Activated CD8-positive, alpha-beta memory T cell treated with anti-CD3 and anti-CD28 coated beads for 1 hour (primary cell): Measurements from ENCODE around the gene CYP4F3.
"Not testable (repeated sequence)": the region's sequence is repeated elsewhere in the genome, so short reads cannot be mapped to it uniquely, and the experiment has no call there.

Experiments
- DNase-seq, 2 donors: peaks; one replicate each; pipeline ENCODE4 v3.0.0-alpha.2; 2020; ENCODE audit warnings: low read depth in 1 of 2; ENCODE audit errors: extremely low read depth in 1 of 2

CYP4F3 gene

DNA sequence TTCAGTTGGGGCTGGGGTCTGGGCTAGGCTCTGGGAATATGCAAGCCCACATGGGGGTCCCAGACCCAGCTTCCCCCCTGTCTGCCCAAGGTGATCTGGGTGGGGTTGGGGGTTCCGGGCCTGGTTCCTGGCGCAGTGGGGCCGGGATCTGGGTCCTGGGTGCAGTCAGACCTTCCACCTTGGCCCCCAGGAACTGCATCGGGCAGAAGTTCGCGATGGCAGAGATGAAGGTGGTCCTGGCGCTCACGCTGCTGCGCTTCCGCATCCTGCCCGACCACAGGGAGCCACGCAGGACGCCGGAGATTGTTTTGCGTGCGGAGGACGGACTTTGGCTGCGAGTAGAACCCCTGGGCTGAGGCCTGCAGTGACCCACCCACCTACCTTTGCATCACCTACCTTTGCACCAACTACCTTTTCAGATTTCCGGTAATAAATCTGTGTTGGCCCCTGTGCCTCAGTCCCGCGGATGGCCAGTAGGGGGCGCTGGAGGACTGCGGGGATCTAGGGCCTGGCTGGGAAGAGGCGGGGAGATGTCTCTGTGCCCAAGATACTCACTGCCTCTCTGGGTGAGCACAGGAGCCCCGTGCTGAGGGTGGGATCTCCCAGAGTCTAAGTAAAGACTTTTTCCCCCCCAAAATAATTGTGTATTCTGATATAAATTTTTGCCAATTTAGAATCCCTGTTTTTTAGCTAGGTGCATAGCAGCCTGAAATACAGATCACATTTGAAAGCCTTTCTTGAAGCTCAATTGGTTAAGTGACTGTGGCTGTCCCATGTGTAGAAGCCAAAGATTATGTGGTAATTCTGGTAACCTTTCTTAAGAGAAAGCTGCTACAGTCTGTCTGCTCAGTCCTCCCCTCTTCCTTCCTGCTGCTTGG, 11.5 kb upstream of the CYP4F3 start:
- peak; percentile 78 to 84 for DNase-seq

DNA sequence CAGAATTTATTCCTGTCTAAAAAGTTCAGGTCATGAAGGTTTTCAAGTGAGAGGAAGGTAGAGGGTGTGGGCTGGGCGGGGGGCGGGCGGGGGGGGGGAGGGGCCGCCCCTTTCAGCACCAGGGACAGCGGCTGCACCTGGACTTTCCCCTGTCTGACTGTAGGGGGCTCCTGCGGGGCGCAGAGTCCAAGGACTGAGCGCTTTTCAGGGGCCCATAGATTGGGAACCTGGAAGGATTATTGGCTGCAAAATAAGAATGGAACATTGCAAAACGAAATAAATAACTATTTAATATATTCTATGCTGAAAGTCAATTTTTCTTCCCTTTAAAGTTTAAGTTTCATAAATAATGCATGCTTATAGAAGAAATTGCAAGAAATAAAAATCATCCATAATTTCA, 8.9 kb upstream of the CYP4F3 start:
- DNase-seq = no peak

DNA sequence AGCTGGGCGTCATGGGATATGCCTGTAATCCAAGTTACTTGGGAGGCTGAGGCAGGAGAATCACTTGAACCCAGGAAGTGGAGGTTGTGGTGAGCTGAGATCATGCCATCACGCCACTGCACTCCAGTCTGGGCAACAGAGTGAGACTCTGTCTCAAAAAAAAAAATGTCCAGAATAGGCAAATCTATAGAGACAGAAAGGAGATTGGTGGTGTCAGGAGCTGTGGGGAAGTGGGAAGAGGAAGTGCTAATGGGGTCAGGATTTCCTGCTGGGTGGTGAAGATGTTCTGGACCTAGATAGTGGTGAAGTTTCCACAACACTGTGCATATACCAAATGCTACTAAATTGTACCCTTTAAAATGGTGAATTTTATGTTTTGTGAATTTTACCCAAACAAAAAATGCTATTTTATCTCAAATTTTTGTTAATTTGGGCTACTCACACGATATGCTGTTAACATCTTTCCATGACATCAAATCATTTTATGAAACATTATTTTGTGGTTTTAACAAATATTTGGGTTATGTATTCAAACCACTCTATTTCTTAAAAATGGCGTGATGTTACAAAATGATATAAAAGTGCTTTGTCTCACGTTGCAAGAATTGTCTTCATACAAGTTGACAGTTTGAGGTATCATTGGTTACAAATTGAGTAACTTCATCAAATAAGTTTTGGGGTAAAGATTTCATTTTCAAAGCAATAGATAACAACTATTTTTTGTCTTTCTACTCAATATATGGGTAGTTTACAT, 7.4 kb upstream of the CYP4F3 start:
- DNase-seq = no peak

DNA sequence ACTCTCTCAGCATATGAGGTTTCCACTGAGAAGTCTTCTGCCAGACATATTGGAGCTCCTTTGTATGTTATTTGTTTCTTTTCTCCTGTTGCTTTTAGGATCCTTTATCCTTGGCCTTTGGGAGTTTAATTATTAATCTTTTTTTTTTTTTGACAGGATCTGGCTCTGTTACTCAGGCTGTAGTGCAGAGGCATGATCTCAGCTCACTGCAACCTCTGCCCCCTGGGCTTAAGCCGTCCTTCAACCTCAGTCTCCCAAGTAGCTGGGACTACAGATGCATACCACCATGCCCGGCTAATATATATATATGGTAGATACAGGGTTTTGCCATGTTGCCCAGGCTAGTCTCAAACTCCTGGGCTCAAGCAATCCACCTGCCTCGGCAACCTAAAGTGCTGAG, 6.6 kb upstream of the CYP4F3 start:
- no peak for DNase-seq

DNA sequence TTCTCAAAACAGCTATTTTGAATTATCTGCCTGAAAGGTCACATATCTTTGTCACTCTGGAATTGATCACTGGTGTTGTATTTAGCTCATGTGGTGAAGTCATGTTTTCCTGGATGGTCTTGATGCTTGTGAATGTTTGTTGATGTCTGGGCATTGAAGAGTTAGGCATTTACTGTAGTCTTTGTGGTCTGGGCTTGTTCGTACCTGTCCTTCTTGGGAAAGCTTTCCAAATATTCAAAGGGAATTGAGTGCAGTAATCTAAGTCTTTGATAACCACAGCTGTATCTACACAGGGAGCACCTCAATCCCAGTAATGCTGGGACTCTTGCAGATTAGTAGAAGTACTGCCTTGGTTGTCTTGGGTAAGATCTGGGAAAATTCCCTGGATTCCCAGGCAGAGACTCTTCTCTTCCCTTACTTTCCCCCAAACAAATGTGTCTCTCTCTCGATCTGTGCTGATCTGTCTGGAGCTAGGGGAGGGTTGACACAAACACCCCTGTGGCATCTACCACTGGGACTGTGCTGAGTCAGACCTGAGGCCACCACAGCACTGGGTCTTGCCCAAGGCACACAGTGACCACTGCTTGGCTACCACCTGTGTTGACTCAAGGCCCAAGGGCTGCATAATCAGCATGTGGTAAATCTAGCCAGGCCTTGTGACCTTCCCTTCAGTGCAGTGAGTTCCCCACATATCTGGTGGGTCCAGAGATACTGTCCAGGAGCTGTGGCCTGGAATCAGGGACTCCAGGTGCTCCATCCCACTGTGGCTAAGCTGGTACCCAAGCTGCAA, 5.5 kb upstream of the CYP4F3 start:
- DNase-seq = no peak

DNA sequence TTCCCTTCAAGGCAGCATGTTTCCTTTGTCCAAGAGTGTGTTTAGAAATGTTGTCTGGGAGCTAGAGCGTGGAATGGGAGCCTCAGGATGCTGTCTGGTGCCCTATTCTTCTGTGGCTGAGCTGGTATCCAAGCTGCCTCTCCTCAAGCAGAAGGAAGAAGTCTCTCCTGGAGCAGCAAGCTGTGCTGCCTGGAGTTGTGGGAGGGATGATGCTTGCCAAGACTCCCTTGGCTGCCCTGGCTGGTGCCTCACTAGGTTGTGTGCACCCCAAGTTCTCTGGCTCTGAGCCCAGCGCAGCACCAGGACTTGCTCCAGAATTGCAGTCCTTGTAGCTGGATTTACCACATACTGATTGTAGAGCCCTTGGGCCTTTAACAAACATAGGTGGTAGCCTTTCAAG, 4.7 kb upstream of the CYP4F3 start:
- no peak for DNase-seq

DNA sequence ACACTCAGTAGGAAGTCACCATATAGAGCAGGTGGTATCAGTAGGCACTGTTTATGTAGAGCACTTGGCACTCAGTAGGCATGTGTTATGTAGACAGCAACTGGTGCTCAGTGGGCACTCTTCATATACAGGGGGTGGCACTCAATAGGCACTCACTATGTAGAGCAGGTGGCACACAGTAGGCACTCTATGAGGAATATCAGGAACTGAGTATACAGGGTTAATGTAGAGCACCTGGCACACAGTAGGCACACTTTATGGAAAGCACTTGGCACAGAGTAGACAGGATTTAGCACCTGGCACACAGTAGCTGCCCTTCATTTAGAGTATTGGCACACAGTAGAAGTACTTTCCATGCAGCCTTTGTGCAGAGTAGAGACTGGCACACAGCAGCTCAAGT, 1.1 kb upstream of the CYP4F3 start:
- no peak for DNase-seq

DNA sequence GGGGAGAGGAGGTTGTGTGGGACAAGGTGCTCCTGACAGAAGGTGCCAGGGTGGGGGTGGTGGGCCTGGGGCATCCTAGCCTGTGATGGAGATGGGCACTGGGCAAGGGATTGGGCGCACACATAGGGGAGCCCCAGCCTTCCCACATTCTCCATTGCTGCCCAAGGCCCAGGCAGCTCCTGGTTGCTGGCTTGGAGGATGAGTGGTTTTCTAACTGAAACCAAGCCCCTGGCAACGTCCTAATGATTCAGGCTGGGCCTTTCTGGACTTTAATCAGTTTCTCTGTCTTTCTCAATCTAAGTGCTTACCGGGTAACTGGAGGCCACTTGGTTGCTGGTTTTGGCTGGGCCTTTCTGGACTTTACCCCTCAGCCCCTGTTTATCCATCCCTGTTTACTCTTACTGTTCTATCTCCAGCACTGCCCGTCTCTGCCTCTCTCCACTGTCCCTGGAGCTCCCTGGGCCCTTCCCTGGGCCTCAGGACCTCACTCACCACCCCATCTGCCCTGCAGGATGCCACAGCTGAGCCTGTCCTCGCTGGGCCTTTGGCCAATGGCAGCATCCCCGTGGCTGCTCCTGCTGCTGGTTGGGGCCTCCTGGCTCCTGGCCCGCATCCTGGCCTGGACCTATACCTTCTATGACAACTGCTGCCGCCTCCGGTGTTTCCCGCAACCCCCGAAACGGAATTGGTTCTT, 354 bp downstream of the CYP4F3 start:
- DNase-seq = no peak

DNA sequence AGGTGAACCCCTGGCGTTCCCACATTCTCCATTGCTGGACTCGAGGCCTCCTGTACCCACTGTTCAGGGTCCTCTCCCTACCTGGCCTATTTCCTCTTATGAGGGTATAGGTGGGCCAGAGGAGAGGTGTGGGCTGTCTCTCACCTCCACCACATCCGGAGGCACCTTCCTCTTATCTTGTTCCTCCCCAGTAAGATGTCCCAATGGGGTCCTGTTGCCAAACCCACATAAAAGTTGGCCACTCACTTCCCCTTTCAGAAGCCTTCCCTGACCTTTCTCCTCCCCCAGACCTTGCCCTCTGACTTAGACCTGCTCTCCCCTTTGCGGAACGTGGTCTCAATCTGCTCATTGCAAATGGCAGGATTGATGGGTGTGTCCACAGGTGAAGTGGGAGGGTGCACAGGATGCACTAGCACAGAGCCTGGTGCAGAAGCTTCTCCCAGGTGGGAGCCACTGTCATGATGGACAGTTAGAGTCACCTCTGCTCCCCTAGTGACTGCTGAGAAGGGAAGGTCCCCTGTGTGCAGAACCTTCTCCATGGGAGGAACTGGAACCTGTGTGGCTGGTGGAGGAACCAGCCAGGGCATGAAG, 1.3 kb downstream of the CYP4F3 start:
- no peak for DNase-seq

DNA sequence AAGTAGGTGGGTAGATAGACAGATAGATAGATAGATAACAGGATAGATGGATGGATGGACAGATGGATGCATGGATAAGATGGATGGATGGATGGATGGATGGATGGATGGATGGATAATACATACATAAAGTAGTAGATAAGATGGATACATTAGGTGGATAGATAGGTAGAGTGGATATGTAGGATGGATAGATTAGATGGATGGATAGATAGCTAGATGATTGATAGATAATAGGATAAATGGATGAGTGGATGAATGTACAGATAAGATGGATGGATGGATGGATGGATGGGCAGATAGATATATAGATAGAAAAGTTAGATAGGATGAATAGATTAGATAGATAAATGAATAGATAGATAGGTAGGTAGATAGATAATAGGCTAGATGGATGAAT, 2.1 kb downstream of the CYP4F3 start:
- no peak for DNase-seq

DNA sequence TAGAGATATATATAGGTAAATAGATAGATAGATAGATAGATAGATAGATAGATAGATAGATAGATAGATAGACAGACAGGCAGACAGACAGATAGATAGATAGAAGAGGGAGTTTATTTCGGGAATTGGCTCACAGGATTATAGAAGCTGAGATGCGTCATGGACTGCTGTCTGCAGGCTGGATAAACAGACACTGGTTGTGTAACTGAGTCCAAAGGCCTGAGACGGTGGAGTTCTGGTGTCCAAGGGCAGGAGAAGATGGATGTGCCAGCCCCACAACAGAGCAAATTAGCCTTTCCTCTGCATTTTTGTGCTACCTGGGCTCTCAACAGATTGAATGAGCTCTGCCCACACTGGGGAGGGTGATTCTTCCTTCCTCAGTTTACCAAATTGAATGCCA, 2.7 kb downstream of the CYP4F3 start:
- DNase-seq = no peak

DNA sequence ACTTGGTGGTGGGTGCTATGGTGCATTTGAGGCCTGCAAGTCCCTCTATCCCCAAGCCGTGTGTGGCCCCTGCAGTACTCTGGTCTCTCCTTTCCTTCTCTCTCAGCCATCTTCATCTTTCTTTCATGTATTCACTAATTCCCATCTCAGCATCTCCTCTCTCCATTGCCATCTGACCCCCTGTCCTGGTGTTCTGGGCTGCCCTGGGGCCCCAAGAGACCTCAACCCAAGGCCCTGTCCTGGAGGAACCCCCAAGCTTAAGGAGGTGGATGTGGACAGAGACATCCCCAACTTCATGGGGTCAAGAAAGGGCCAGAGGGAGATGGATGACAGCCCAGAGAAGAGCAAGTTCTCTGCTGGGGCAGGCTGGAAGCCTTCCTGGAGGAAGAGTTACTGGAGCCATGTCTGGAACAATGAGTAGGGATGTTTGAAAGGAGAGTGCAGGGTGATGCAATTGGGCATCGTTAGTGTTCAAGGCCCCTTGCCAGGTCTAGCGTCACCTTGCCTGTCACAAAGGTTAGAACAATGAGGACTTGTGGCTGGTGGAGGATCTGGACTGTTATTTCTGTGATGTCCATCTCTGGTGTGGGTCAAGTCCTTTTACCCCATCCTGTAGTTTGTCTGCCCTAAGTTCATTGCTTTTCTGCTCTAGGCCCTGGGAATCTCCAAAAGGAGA, 3.5 kb downstream of the CYP4F3 start:
- DNase-seq = no peak

DNA sequence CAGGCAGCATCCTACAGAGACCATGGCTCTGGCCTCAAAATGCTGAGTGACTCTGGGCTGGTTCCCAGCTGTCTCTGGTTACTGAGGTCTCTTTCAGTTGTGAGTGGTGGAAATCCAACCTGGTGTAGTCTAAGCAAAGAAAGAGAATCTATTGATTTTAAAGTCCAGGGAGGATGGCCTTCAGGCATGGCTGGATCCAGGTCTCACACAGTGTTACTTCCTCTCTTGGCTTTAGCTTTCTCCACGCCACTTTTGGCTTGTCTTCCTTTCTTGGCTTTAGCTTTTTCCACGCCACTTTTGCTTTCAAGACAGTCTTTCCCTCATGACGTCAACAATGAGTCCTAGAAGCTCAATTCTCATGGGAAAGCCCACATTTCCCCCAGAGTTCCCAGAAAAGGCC, 4.1 kb downstream of the CYP4F3 start:
- no peak for DNase-seq

DNA sequence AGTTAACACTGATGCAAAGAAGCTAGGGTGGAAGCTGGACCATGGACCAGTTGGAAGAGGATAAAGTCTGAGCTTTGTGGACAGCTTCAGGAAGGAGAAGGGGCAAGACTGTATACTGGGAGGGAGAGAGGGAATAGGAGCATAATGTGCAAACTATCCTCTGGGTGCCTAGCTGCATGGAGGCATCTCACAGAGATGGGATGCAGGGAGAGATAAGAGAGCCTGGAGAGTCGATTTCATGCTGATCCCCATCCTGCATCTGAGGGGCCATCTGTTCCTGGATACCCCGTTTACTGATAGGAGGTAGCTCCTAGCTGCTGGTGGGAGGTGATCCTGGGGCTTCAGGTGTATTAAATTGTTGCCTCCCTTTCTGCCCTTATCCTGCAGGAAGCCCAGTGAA, 8.8 kb downstream of the CYP4F3 start:
- no peak for DNase-seq

DNA sequence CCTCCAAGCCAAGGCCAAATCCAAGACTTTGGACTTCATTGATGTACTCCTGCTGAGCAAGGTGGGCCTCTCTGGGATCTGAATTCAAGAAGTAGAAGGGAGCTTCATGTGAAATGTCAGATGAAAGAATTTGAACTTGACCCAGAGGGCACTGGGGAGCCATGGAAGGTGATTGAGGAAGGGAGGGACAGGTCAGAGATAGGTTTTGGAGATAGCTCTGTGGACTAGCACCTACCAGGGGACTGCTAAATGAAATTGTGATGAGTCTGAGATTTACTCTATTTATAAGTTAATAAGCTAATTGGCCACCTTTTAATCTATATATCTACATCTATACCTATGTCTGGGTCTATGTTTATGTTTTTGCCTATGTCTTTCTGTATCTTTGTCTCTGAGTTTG, 9.4 kb downstream of the CYP4F3 start:
- DNase-seq = not testable (repeated sequence)

DNA sequence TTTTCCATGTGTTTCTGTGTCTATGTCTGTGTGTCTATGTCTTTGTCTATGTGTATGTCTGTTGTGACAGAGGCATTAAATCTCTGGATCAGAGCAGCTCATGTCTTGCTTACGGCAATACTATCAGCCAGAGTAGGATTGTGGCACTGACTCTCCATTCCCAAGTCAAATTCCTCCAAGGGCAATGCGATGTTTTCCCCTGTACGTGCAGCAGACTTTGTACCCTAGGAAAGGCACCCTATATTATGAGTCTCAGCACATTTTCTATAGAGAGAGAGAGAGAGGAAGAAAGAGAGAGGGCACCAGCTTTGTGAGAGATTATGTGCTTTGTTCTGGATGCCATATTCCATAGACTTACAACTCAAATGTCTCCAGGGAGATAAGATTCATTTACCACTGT, 11.1 kb downstream of the CYP4F3 start:
- no peak for DNase-seq

DNA sequence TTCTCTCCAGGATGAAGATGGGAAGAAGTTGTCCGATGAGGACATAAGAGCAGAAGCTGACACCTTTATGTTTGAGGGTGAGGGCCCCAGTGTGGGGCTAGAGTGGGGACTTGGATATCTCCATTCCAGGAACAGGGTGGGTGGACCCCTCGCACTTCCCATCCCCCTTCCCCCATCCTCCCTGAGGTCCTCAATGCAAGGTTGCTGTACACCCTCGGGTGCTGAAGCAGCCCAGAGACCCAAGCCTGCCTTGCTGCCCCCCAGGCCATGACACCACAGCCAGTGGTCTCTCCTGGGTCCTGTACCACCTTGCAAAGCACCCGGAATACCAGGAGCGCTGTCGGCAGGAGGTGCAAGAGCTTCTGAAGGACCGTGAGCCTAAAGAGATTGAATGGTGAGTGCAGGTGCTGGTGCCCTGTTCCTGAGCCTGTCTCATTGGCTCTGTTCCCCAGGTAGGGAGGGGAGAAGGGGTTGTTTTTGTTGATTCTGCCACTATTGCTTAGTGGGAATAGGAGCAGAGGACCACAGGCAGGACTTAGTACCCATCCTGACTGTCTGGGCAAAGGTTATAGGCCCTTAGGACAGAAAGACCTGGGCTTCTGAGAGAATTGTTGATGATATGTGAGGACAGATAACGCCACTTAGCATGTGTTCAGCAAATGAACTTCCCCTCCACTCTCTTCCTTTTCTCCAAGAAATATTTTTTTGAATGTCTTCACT, 12.0 kb downstream of the CYP4F3 start:
- DNase-seq = no peak

DNA sequence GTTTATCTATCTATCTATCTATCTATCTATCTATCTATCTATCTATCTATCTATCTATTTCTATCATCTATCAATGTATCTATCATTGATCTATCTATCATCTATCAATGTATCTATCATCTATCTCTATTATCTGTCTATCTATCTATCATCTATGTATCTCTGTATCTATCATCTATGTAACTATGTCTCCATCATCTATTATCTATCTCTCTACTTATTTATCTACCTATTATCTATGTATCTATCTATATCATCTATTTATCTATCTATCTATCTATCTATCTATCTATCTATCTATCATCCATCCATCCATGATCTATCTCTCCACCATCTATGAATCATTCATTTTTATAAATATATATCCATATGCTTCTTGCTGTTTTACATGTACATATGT, 15.8 kb downstream of the CYP4F3 start:
- DNase-seq = no peak

DNA sequence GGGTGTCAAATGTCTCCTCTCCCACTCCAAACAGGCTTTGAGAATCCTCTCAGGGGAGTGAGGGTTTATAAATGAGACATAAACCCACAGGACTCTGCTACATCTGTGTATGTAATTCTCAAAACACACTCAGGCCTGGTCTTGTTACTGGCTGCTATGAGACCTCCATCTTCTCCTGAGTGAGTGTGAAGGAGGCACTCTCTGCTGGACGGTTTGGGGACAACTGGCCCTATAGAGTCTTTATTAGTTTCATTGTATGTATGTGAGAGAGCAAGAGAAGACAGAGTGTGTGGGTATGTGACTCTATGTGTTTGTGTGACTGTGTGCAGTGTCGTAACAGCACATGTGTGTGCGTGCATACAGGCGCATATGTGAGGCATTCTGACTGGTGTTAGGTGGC, 22.6 kb downstream of the CYP4F3 start:
- no peak for DNase-seq
